CD4-positive, alpha-beta T cell (primary cell): ENCODE measurements around the gene PHACTR3. TPM values are rescaled to one million over a fixed set of nuclear protein-coding genes. Genes with fewer than 3 reads are reported as not detected.

Experiments used
- ATAC-seq: fragments of 200-7000 bp; cut with Tn5 transposase; one replicate; pipeline ENCODE4 v1.10.0; 2022; ENCODE audit warnings: mild to moderate bottlenecking; ENCODE audit not compliant: poor library complexity
- CTCF ChIA-PET: fragments of 350-600 bp; sonication (Branson Sonifier 250); formaldehyde crosslinking; loops from one replicate; lab custom pipeline; 2021; ENCODE audit warnings: antibody characterized with exemption, inconsistent platforms; lab: Charles Lee
- POLR2A ChIA-PET: fragments of 350-600 bp; sonication (Branson Sonifier 250); formaldehyde crosslinking; loops from one replicate; lab custom pipeline; 2021; ENCODE audit warnings: antibody characterized with exemption, inconsistent platforms; lab: Charles Lee
- DNase-seq, 14 experiments: peaks; one replicate each; pipeline ENCODE4 v3.0.0-alpha.2; 2013 to 2020; ENCODE audit warnings: mixed read lengths in 2 of 14
- H3K27ac ChIP-seq, 2 donors: one replicate each; pipeline versions ENCODE4 v1.5.1 to v1.7.0; 2013; ENCODE audit warnings: low read length in 2 of 2, low read depth in 1 of 2, mild to moderate bottlenecking in 1 of 2
- H3K27me3 ChIP-seq, 2 experiments: 1 replicate in 1 of 2; 2 replicates in 1 of 2; pipeline versions ENCODE4 v1.6.1 to v1.7.0; 2013; ENCODE audit warnings: low read length in 2 of 2, control low read depth in 1 of 2, mild to moderate bottlenecking in 1 of 2, moderate library complexity in 1 of 2; ENCODE audit not compliant: insufficient read depth in 2 of 2, control insufficient read depth in 1 of 2
- H3K36me3 ChIP-seq: one replicate; pipeline ENCODE4 v1.6.1; 2013; ENCODE audit warnings: low read length, control low read depth; ENCODE audit not compliant: insufficient read depth
- H3K4me1 ChIP-seq: one replicate; pipeline ENCODE4 v1.6.1; 2013; ENCODE audit warnings: low read length, control low read depth; ENCODE audit not compliant: insufficient read depth
- H3K4me3 ChIP-seq: one replicate; pipeline ENCODE4 v1.5.1; 2013; ENCODE audit warnings: mild to moderate bottlenecking, low read length, moderate library complexity
- H3K9me3 ChIP-seq, 2 experiments: 1 replicate in 1 of 2; 2 replicates in 1 of 2; pipeline versions ENCODE4 v1.6.1 to v1.7.0; 2013; ENCODE audit warnings: low read length in 2 of 2, mild to moderate bottlenecking in 2 of 2, control low read depth in 1 of 2, moderate library complexity in 1 of 2; ENCODE audit not compliant: control insufficient read depth in 1 of 2, insufficient read depth in 1 of 2
- H3K27ac Mint-ChIP-seq: one replicate; pipeline ENCODE4 v1.8.0; 2020; ENCODE audit warnings: mixed read lengths
- H3K27me3 Mint-ChIP-seq: one replicate; pipeline ENCODE4 v1.8.0; 2021; ENCODE audit warnings: mixed read lengths
- H3K36me3 Mint-ChIP-seq: one replicate; pipeline ENCODE4 v1.8.0; 2021; ENCODE audit warnings: low read depth, mixed read lengths
- H3K4me1 Mint-ChIP-seq: one replicate; pipeline ENCODE4 v1.8.0; 2021; ENCODE audit warnings: low read depth, mixed read lengths
- H3K4me3 Mint-ChIP-seq: one replicate; pipeline ENCODE4 v1.8.0; 2020; ENCODE audit warnings: mild to moderate bottlenecking, mixed read lengths
- H3K9me3 Mint-ChIP-seq: one replicate; pipeline ENCODE4 v1.8.0; 2020; ENCODE audit warnings: mixed read lengths
- CTCF ChIP-seq: fragments of 200-600 bp; IDR thresholded peaks from one replicate; pipeline ENCODE4 v1.8.0; 2022; ENCODE audit warnings: antibody characterized with exemption, mild to moderate bottlenecking
- intact Hi-C, 2 experiments: fragments of 100-400 bp; cut with DNase I in 1 of 2; cut with micrococcal nuclease in 1 of 2; formaldehyde crosslinking; loops; one replicate each; pipeline versions ENCODE4 v1.15.1 to v1.9.0; 2023 to 2025; cut with DNase I, micrococcal nuclease
- total RNA-seq, 174 experiments: library from RNA in 2 of 174; stranded (reverse) in 2 of 174; gene quantifications; one replicate each; pipeline ENCODE4 v1.2.3 and lab custom pipeline; 2021 to 2026

The PHACTR3 gene
- total RNA-seq, 2 experiments from 2014 or later = not detected

- Histone ChIP-seq H3K27me3 (no peaks in the 10 kb centered on the region), H3K9me3 (peaks cover 0 to 24% of the 10 kb centered on the region in 2 experiments), H3K27ac (no peak overlapping the region), H3K4me1 (no peaks in the 10 kb centered on the region), H3K4me3 (no peak overlapping the region), H3K36me3 (no peaks in the 10 kb centered on the region)
- POLR2A ChIA-PET = no interaction called here
- H3K27me3 Mint-ChIP-seq = peaks cover 33% of the 10 kb centered on the region
- no peak overlapping the region for H3K27ac Mint-ChIP-seq
- no peak overlapping the region for H3K4me3 Mint-ChIP-seq
- H3K36me3 Mint-ChIP-seq = no peaks in the 10 kb centered on the region
- TF ChIP-seq CTCF = no peak
- ATAC-seq (no peak), DNase-seq (peak in 2 of 14 experiments; percentile 45 to 48)
- intact Hi-C loops = no loop called here
- no peaks in the 10 kb centered on the region for H3K4me1 Mint-ChIP-seq
- CTCF ChIA-PET = no interaction called here
- no peaks in the 10 kb centered on the region for H3K9me3 Mint-ChIP-seq
Observed at GRCh38 chr20:59751075-59751711, 146.9 kb downstream of the PHACTR3 start.

- DNase-seq = peak in 3 of 14 experiments; percentile 21 to 51 (median 47)
- H3K27ac ChIP-seq = no peak overlapping the region
- Mint-ChIP-seq H3K27me3 (peaks cover 37% of the 10 kb centered on the region), H3K4me3 (no peak overlapping the region), H3K4me1 (no peaks in the 10 kb centered on the region), H3K27ac (no peak overlapping the region), H3K36me3 (no peaks in the 10 kb centered on the region), H3K9me3 (no peaks in the 10 kb centered on the region)
- ATAC-seq = no peak
- intact Hi-C loops = no loop called here
- POLR2A ChIA-PET = no interaction called here
- H3K36me3 ChIP-seq = no peaks in the 10 kb centered on the region
- CTCF ChIA-PET = no interaction called here
- no peak overlapping the region for H3K4me3 ChIP-seq
- H3K4me1 ChIP-seq = no peaks in the 10 kb centered on the region
- H3K27me3 ChIP-seq = no peaks in the 10 kb centered on the region
- TF ChIP-seq CTCF = no peak
- H3K9me3 ChIP-seq = peaks cover 0 to 17% of the 10 kb centered on the region in 2 experiments
Observed at GRCh38 chr20:59752101-59752586, 147.8 kb downstream of the PHACTR3 start.

GRCh38 chr20:59752704-59753460 is 148.5 kb downstream of the PHACTR3 start:
- ATAC-seq (no peak), DNase-seq (peak in 1 of 14 experiments; percentile 7)
- H3K9me3 ChIP-seq = peaks cover 0 to 12% of the 10 kb centered on the region in 2 experiments
- intact Hi-C loops = no loop called here
- H3K36me3 ChIP-seq = no peaks in the 10 kb centered on the region
- no peak overlapping the region for H3K27ac Mint-ChIP-seq
- H3K4me3 ChIP-seq = no peak overlapping the region
- no peak for TF ChIP-seq CTCF
- no peak overlapping the region for H3K27ac ChIP-seq
- no peaks in the 10 kb centered on the region for H3K36me3 Mint-ChIP-seq
- H3K4me3 Mint-ChIP-seq = no peak overlapping the region
- CTCF ChIA-PET = no interaction called here
- no peaks in the 10 kb centered on the region for H3K9me3 Mint-ChIP-seq
- H3K27me3 Mint-ChIP-seq = peaks cover 40% of the 10 kb centered on the region
- POLR2A ChIA-PET = no interaction called here
- H3K27me3 ChIP-seq = no peaks in the 10 kb centered on the region
- H3K4me1 Mint-ChIP-seq = no peaks in the 10 kb centered on the region
- no peaks in the 10 kb centered on the region for H3K4me1 ChIP-seq
